BJ (cell line): ENCODE measurements around the gene WASHC2C. TPM values are rescaled to one million over a fixed set of nuclear protein-coding genes. Genes with fewer than 3 reads are reported as not detected.
"Not testable (repeated sequence)": the region's sequence is repeated elsewhere in the genome, so short reads cannot be mapped to it uniquely, and the experiment has no call there.

Experiments used
- CTCF ChIA-PET: fragments of 350-600 bp; formaldehyde crosslinking; extraction: SDS; loops from one replicate; lab custom pipeline; 2021; ENCODE audit warnings: antibody characterized with exemption, inconsistent platforms; lab: Yijun Ruan, JAX
- POLR2A ChIA-PET: fragments of 300-600 bp; sonication (Branson Sonifier 250); formaldehyde crosslinking; extraction: SDS; loops from one replicate; lab custom pipeline; 2021; ENCODE audit warnings: antibody characterized with exemption; lab: Charles Lee
- DNase-seq: peaks from one replicate; pipeline ENCODE4 v3.0.0-alpha.2; 2011; ENCODE audit warnings: low read depth
- H3K27me3 ChIP-seq: 2 replicates; pipeline ENCODE4 v1.6.0; 2011; ENCODE audit warnings: low read length; ENCODE audit not compliant: control insufficient read depth, insufficient read depth
- H3K36me3 ChIP-seq: 2 replicates; pipeline ENCODE4 v1.5.1; 2011; ENCODE audit warnings: low read length; ENCODE audit not compliant: control insufficient read depth, insufficient read depth
- H3K4me3 ChIP-seq: 2 replicates; pipeline ENCODE4 v1.5.1; 2011; ENCODE audit warnings: low read depth, mild to moderate bottlenecking, control low read depth, low read length
- CTCF ChIP-seq: IDR thresholded peaks from 2 replicates; pipeline ENCODE4 v1.5.1; 2011; ENCODE audit warnings: low read depth, mild to moderate bottlenecking, control low read depth, inconsistent platforms, low read length, moderate library complexity; ENCODE audit not compliant: insufficient read depth
- polyA plus RNA-seq: library from polyadenylated mRNA; depleted of rRNA; stranded (reverse); fragments of >200 nt; gene quantifications from 2 replicates; pipeline ENCODE4 v1.2.3, GENCODE V29; 2011

Gene WASHC2C
- polyA plus RNA-seq, 1 experiment, result 19.4 TPM

GRCh38 chr10:45811075-45811474 is 84.0 kb downstream of the WASHC2C start:
- Histone ChIP-seq H3K27me3 (no peaks in the 10 kb centered on the region), H3K36me3 (no peaks in the 10 kb centered on the region), H3K4me3 (no peak overlapping the region)
- ChIA-PET CTCF (no interaction called here), POLR2A (no interaction called here)
- no peak for DNase-seq
- no peak for TF ChIP-seq CTCF

GRCh38 chr10:45812959-45813358 is 85.9 kb downstream of the WASHC2C start:
- H3K4me3 ChIP-seq, CTCF ChIA-PET, H3K27me3 ChIP-seq, POLR2A ChIA-PET, H3K36me3 ChIP-seq, DNase-seq: not testable (repeated sequence)

GRCh38 chr10:45814146-45814545 is 87.1 kb downstream of the WASHC2C start:
- H3K36me3 ChIP-seq, CTCF ChIA-PET, H3K27me3 ChIP-seq, POLR2A ChIA-PET, DNase-seq, H3K4me3 ChIP-seq: not testable (repeated sequence)

- DNase-seq, result no peak
- Histone ChIP-seq H3K36me3 (no peaks in the 10 kb centered on the region), H3K4me3 (no peak overlapping the region), H3K27me3 (no peaks in the 10 kb centered on the region)
- ChIA-PET POLR2A (no interaction called here), CTCF (no interaction called here)
- no peak for TF ChIP-seq CTCF
Measured at GRCh38 chr10:45817130-45817859, 90.2 kb downstream of the WASHC2C start.

GRCh38 chr10:45817912-45818311 is 90.8 kb downstream of the WASHC2C start:
- Histone ChIP-seq H3K36me3 (no peaks in the 10 kb centered on the region), H3K4me3 (no peak overlapping the region), H3K27me3 (no peaks in the 10 kb centered on the region)
- ChIA-PET CTCF (no interaction called here), POLR2A (no interaction called here)
- no peak for DNase-seq
- no peak for TF ChIP-seq CTCF

GRCh38 chr10:45819552-45819951 is 92.5 kb downstream of the WASHC2C start:
- Histone ChIP-seq H3K27me3 (no peaks in the 10 kb centered on the region), H3K4me3 (no peak overlapping the region), H3K36me3 (no peaks in the 10 kb centered on the region)
- ChIA-PET CTCF (no interaction called here), POLR2A (no interaction called here)
- no peak for TF ChIP-seq CTCF
- DNase-seq, result no peak

- POLR2A ChIA-PET, H3K4me3 ChIP-seq, H3K27me3 ChIP-seq, CTCF ChIA-PET, H3K36me3 ChIP-seq, DNase-seq: not testable (repeated sequence)
Measured at GRCh38 chr10:45820107-45820830, 93.2 kb downstream of the WASHC2C start.

- DNase-seq, POLR2A ChIA-PET, CTCF ChIA-PET, H3K4me3 ChIP-seq, H3K27me3 ChIP-seq, H3K36me3 ChIP-seq: not testable (repeated sequence)
Measured at GRCh38 chr10:45822918-45823317, 95.9 kb downstream of the WASHC2C start.
